ENCODE results near the gene FCN1.
"Not testable (repeated sequence)": the region's sequence is repeated elsewhere in the genome, so short reads cannot be mapped to it uniquely, and the experiment has no call there.

FCN1 gene

GRCh38 chr9:134917431-134918373 lies at the start of gene FCN1:
FCN1 (minus strand) TSS chr9:134917912; CDS start chr9:134917871, 41 bp downstream.
- no peak for DNase-seq

- no peak for DNase-seq
Observed at GRCh38 chr9:134966697-134967546, 49.2 kb upstream of the FCN1 start.

GRCh38 chr9:134966270-134966669 lies 48.6 kb upstream of the FCN1 start:
- DNase-seq = no peak

GRCh38 chr9:134965851-134966250 lies 48.1 kb upstream of the FCN1 start:
- no peak for DNase-seq

GRCh38 chr9:134965411-134965810 lies 47.7 kb upstream of the FCN1 start:
- DNase-seq = no peak

GRCh38 chr9:134964271-134965055 lies 46.8 kb upstream of the FCN1 start:
- no peak for DNase-seq

- DNase-seq = no peak
Observed at GRCh38 chr9:134963546-134963945, 45.8 kb upstream of the FCN1 start.

GRCh38 chr9:134962973-134963364 lies 45.3 kb upstream of the FCN1 start:
- no peak for DNase-seq

GRCh38 chr9:134962065-134962972 lies 44.6 kb upstream of the FCN1 start:
- no peak for DNase-seq

GRCh38 chr9:134961331-134962064 lies 43.8 kb upstream of the FCN1 start:
- no peak for DNase-seq

GRCh38 chr9:134960701-134961181 lies 43.0 kb upstream of the FCN1 start:
- DNase-seq = no peak

GRCh38 chr9:134959971-134960310 lies 42.2 kb upstream of the FCN1 start:
- no peak for DNase-seq

GRCh38 chr9:134959126-134959970 lies 41.6 kb upstream of the FCN1 start:
- DNase-seq = no peak

- no peak for DNase-seq
Observed at GRCh38 chr9:134957945-134958227, 40.2 kb upstream of the FCN1 start.

- DNase-seq = no peak
Observed at GRCh38 chr9:134957165-134957944, 39.6 kb upstream of the FCN1 start.

- DNase-seq = not testable (repeated sequence)
Observed at GRCh38 chr9:134956387-134956786, 38.7 kb upstream of the FCN1 start.

- no peak for DNase-seq
Observed at GRCh38 chr9:134955801-134956200, 38.1 kb upstream of the FCN1 start.

- no peak for DNase-seq
Observed at GRCh38 chr9:134955156-134955555, 37.4 kb upstream of the FCN1 start.

- no peak for DNase-seq
Observed at GRCh38 chr9:134951994-134952393, 34.3 kb upstream of the FCN1 start.

Measured in activated CD4-positive, alpha-beta T cell treated with anti-CD3 and anti-CD28 coated beads, Interleukin-10, Interleukin-2, amounts not matched to agents 100 ng/mL and 50 ng/mL, durations not matched to agents 16 hours and 8 hours (primary cell).